K562 (cell line): ENCODE results near the gene SPHKAP.

Experiments used
- BACH1 ChIP-seq: fragments of 200-800 bp; sonication (Bioruptor generic); IDR thresholded peaks from 2 replicates; pipeline ENCODE4 v1.6.1; 2016; ENCODE audit warnings: missing genetic modification characterization, missing compliant biosample characterization
- CBX5 ChIP-seq: IDR thresholded peaks from 2 replicates; pipeline ENCODE4 v1.6.1; 2014; ENCODE audit warnings: low read depth, borderline replicate concordance
- TRIM28 ChIP-seq: fragments of 450-650 bp; IDR thresholded peaks from 2 replicates; pipeline ENCODE4 v1.6.1; 2017
- ZNF696 ChIP-seq: fragments of 250-450 bp; sonication (Bioruptor Pico); conservative IDR thresholded peaks from 2 replicates; pipeline ENCODE4 v1.4.0; 2020; ENCODE audit warnings: mild to moderate bottlenecking, moderate library complexity

DNA sequence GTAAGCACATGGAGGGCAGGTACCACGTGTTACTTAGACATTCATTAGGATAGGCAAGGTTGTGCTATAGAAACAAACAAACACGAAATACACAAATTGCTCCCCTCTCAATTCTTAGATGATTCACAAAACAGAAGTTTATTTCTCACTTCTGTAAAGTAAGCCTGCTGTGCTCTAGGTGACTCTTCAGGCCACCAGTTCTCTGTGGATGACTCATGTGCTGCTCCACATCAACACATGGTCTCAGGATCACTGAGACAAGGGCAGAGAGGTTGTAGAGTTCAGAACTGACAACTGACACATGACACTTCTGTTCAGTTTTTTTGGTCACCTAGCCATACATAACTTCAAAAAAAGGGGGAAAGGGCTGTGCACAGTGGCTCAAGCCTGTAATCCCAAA is 239.5 kb downstream of the SPHKAP start:
- no peak for TF ChIP-seq TRIM28
- TF ChIP-seq ZNF696 (CRISPR knock-in tag), result no peak
- no peak for TF ChIP-seq CBX5
- TF ChIP-seq BACH1, result no peak
